GM12865 (cell line): ENCODE data around the gene MAIP1.

Experiments used
- DNase-seq: peaks from one replicate; pipeline ENCODE4 v3.0.0; 2010; ENCODE audit warnings: low read depth
- H3K4me3 ChIP-seq: 2 replicates; pipeline ENCODE4 v1.5.1; 2011; ENCODE audit warnings: mild to moderate bottlenecking, low read depth, low read length, control low read depth
- TF ChIP-seq, protein P1 (sequence below): IDR thresholded peaks from 2 replicates; pipeline ENCODE4 v1.5.1; 2011; ENCODE audit warnings: low read length, control low read depth, low read depth, inconsistent platforms; ENCODE audit not compliant: insufficient read depth; ENCODE audit errors: missing control alignments

MAIP1 gene

DNA sequence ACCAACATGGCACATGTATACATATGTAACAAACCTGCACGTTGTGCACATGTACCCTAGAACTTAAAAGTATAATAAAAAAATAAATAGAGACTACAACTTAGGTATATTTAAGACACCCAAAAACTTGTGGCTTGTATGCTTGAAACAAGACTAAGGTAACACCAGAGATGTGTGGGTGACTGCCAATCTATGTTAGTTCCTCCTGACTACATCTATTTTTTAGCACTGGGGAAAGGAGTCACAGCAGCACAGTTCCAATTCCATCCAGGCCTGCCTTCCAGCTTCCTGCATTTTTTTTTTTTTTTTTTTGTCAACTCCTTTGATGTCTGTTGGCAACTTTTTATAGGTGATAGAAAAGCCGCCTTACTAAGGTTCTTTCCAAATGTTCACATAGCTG is 26.1 kb upstream of the MAIP1 start:
- TF ChIP-seq, protein P1, sequence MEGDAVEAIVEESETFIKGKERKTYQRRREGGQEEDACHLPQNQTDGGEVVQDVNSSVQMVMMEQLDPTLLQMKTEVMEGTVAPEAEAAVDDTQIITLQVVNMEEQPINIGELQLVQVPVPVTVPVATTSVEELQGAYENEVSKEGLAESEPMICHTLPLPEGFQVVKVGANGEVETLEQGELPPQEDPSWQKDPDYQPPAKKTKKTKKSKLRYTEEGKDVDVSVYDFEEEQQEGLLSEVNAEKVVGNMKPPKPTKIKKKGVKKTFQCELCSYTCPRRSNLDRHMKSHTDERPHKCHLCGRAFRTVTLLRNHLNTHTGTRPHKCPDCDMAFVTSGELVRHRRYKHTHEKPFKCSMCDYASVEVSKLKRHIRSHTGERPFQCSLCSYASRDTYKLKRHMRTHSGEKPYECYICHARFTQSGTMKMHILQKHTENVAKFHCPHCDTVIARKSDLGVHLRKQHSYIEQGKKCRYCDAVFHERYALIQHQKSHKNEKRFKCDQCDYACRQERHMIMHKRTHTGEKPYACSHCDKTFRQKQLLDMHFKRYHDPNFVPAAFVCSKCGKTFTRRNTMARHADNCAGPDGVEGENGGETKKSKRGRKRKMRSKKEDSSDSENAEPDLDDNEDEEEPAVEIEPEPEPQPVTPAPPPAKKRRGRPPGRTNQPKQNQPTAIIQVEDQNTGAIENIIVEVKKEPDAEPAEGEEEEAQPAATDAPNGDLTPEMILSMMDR: no peak
- H3K4me3 ChIP-seq: no peak overlapping the region
- no peak for DNase-seq

DNA sequence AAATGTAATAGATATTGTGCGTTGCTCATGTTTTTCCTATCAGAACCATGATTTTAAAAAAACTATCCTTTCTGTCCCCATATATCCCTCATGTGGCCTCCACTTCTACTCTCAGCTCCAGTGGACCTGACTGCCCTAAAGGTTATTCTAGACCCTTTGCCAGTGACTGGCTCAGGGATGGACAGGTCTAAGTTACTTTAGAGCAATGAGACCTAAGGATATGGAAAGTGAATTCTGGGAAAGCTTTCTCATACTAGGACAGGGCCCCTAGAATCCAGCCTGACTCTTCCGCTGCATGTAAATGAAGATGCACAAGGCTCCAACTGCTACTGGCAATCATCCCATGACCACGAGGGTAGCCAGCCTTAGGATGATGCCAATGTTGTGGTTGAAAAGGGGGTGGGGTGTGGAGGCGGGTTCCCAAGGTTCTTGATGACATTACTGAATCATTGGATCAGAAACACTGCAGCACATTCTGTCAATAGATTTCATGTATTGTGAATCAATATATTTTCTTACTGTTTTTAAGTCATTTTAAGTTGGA is 23.0 kb upstream of the MAIP1 start:
- H3K4me3 ChIP-seq: no peak overlapping the region
- TF ChIP-seq, protein P1: no peak
- no peak for DNase-seq

DNA sequence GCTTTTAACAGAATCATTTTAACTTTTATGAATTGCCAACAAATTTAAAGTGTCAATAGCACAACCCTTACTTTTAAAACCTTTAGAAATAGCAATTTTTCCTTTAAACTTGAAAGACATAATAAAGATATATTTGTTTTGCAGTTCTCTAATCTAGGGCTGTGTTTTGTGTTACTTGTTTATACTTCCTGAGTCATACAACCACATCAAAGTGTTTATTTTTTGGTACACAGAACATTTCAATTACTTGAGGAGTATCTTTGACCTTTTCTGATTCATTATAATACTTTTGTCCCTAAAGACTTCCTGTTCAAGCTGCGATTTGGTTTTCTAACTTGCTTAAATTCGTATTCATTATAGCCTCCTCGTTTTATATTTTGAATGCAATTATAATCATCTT is 21.9 kb upstream of the MAIP1 start:
- no peak overlapping the region for H3K4me3 ChIP-seq
- DNase-seq: no peak
- TF ChIP-seq, protein P1: no peak

DNA sequence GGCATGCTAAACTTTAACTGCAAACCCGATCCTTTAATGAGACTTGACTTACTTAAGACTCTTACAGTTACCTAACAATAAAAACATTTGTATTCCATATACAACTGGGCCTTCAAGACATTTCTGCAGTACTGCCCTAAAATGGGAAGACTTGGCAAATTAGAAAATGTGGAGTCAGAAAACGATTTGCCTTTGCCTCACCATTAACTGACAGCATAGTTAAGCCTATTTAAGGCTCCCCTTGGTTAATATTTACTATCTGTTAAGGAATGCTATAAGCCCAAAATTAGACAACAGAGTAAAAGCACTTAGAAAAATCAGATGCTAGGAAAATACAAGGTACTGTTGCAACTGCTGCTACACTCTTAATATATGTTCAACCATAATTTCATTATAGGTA is 18.8 kb upstream of the MAIP1 start:
- no peak for DNase-seq
- no peak overlapping the region for H3K4me3 ChIP-seq
- TF ChIP-seq, protein P1: no peak

DNA sequence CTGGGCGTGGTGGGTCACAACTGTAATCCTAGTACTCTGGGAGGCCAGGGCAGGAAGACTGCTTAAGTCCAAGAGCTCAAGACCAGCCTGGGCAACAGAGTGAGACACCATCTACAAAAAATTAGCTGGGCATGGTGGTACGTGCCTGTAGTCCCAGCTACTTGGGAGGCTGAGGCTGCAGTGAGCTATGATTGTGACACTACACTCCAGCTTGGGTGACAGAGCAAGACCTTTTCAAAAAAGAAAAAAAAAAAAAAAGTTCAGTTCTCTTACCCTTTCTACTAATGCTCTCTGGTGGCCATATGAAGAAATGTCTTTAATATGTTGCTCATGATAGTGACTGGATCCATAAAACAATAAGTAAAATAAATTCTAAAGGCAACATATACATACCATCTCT is 15.0 kb upstream of the MAIP1 start:
- H3K4me3 ChIP-seq: no peak overlapping the region
- TF ChIP-seq, protein P1: peak; percentile 8
- DNase-seq: peak; percentile 8

DNA sequence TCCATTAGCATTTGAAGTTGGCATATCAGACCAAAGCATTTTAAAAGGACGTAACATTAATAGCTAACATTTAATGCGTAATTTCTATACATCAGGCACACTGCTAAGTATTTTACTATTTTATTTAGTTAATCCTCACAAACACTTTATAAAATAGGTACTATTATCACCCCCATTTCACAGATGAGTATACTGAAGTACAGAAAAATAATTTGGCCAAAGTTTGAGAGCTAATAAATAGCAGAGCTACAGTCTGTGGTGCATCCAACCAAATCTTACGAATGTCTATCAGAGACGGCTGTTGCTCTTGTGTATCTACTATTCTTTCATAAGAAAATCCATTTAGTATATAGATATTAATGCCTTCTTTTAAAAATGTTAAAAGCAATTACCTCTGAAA is 12.0 kb upstream of the MAIP1 start:
- H3K4me3 ChIP-seq: no peak overlapping the region
- TF ChIP-seq, protein P1: no peak
- DNase-seq: no peak

DNA sequence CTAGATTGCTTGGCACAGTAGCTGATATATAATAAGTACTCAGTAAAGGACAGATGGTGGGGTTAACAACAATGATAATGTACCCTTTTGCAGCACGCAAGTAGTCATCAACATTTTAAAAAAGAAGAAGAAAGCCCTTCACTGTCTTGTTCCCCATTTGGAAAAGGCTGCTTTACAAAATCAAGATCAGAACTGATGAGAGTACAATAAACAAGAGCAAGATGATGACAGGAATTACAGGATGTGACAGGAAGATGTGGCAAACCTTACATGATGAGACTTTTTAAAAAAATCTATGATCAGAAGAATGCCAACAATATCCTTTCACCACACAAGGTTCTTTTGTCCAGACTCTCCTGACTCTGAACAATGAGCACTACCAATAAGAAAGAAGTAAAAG is 9.2 kb upstream of the MAIP1 start:
- no peak overlapping the region for H3K4me3 ChIP-seq
- DNase-seq: no peak
- TF ChIP-seq, protein P1: no peak
